ENCODE data around the gene ABCC1. TPM values are rescaled to one million over a fixed set of nuclear protein-coding genes. Genes with fewer than 3 reads are reported as not detected.

ABCC1 gene
- total and polyA plus RNA-seq, 2 of the 4 experiments (the other 2 are of a cell fraction): 39.4 to 66.0 TPM

- no TSS peak for BruUV-seq (replicated peaks)
- in situ Hi-C loops (cut with MboI; ENCODE audit: low sequenced_read_pairs): no loop called here
- Histone ChIP-seq H3K4me3 (ENCODE audit: insufficient read depth, low read depth, low read length) (no peak overlapping the region), H3K4me2 (ENCODE audit: low read depth, low read length) (no peak overlapping the region), H2BK120ac (ENCODE audit: low read depth, low read length) (no peak overlapping the region), H4K91ac (ENCODE audit: insufficient read depth, low read depth, low read length) (no peak overlapping the region), H3K27me3 (ENCODE audit: control insufficient read depth, insufficient read depth, low read length) (no peaks in the 10 kb centered on the region), H4K20me1 (ENCODE audit: insufficient read depth, low read length) (peaks cover 20% of the 10 kb centered on the region), H2BK15ac (ENCODE audit: low read depth, low read length) (no peak overlapping the region), H3K56ac (ENCODE audit: extremely low read depth, insufficient read depth, low read length) (no peak overlapping the region), H3K4ac (ENCODE audit: low read depth, low read length) (no peak overlapping the region), H3K4me1 (ENCODE audit: control insufficient read depth, insufficient read depth, low read length) (no peaks in the 10 kb centered on the region), H2BK20ac (ENCODE audit: low read depth, low read length) (no peak overlapping the region), H3K14ac (replicated peaks; ENCODE audit: low read depth, low read length) (no peak overlapping the region), H2AK9ac (replicated peaks; ENCODE audit: low read depth, low read length, poor library complexity) (no peak overlapping the region), H2AK5ac (ENCODE audit: low read depth, low read length) (no peak overlapping the region), H3K9me3 (ENCODE audit: control insufficient read depth, insufficient read depth, low read length) (peaks cover 13% of the 10 kb centered on the region), H4K8ac (ENCODE audit: low read depth in 2 of 2, low read length in 2 of 2) (no peak overlapping the region), H2AFZ (replicated peaks; ENCODE audit: low read length, poor library complexity) (no peak overlapping the region), H3K9me1 (ENCODE audit: insufficient read depth, low read length) (peaks cover 8% of the 10 kb centered on the region; the same call in 1 of the 2 replicates), H4K5ac (ENCODE audit: low read depth, low read length) (no peak overlapping the region), H3K36me3 (ENCODE audit: control insufficient read depth, insufficient read depth, low read length) (peaks cover 89% of the 10 kb centered on the region), H3K23ac (ENCODE audit: low read depth, low read length) (no peak overlapping the region), H3K9ac (ENCODE audit: low read depth, low read length) (no peak overlapping the region), H3K27ac (ENCODE audit: insufficient read depth, low read length) (no peak overlapping the region), H3K18ac (ENCODE audit: low read depth, low read length) (no peak overlapping the region), H3K79me1 (ENCODE audit: low read depth in 1 of 2, low read length in 2 of 2) (peaks cover 28 to 49% of the 10 kb centered on the region in 2 experiments), H2BK5ac (ENCODE audit: low read depth, low read length, poor library complexity, severe bottlenecking) (no peak overlapping the region)
- intact Hi-C loops (cut with micrococcal nuclease): loop anchor here (5.0 kb wide), 2 partner anchors 258 to 358 kb away; no protein-coding TSS in a partner anchor
- dilution Hi-C loops (cut with HindIII; ENCODE audit: low sequenced_read_pairs, unreplicated experiment): no loop called here
- 90% methylated on average over 2 of the region's 3 CpGs; no CpG with 5 or more reads in 1 of the 2 experiments for WGBS, 2 experiments (ENCODE audit: extremely low coverage in 2 of 2, insufficient read length in 1 of 2)
- POLR2A ChIA-PET (ENCODE audit: unreplicated experiment): no interaction called here
- TF ChIP-seq CHD1 (IDR thresholded peaks at IDR 0.05; ENCODE audit: low read depth, low read length) (no peak), ELK1 (IDR thresholded peaks at IDR 0.05; ENCODE audit: borderline replicate concordance, low read depth, low read length) (no peak)
- DNase-seq (no peak), ATAC-seq (ENCODE audit: low read depth) (no peak)
- CTCF ChIA-PET: no interaction called here
Measured at GRCh38 chr16:16124974-16125373, 175.6 kb downstream of the ABCC1 start.

Data from IMR-90 (cell line).